HG02884 (cell line): Measurements from ENCODE around the gene SHKBP1.

Experiments used
- ATAC-seq: cut with Tn5 transposase; IDR thresholded peaks from one replicate; pipeline ENCODE4 v1.9.1; 2021; ENCODE audit warnings: mild to moderate bottlenecking, moderate library complexity; ENCODE audit not compliant: unreplicated experiment

SHKBP1 gene

DNA sequence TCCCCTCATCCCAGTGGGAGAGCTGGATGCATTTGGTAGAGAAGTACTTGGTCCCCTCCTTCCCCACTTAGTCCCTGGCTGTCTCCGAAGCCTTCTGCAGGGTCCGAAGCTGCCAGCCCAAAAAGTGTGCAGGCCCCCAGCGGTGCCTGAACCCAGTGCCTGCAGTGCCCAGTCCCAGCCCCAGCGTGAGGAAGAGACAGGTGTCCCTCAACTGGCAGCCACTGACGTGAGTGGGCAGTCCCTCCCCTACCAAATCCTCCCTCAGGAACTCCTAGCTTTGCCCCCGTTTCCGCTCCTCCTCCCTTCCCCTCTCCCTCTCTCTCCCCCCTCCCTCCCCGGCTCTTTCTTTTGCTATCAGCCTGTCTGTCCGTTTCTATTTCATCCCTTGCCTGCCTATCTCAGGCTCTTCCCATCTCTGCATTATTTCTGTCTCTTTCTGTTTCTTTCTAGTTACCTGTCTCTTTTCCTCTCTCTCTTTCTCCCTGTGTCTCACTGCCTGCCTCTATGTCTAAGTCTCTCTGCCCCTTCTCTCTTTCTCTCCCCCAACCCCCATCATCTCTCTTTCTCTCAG lies 22.7 kb downstream of the SHKBP1 start:
- no peak for ATAC-seq

DNA sequence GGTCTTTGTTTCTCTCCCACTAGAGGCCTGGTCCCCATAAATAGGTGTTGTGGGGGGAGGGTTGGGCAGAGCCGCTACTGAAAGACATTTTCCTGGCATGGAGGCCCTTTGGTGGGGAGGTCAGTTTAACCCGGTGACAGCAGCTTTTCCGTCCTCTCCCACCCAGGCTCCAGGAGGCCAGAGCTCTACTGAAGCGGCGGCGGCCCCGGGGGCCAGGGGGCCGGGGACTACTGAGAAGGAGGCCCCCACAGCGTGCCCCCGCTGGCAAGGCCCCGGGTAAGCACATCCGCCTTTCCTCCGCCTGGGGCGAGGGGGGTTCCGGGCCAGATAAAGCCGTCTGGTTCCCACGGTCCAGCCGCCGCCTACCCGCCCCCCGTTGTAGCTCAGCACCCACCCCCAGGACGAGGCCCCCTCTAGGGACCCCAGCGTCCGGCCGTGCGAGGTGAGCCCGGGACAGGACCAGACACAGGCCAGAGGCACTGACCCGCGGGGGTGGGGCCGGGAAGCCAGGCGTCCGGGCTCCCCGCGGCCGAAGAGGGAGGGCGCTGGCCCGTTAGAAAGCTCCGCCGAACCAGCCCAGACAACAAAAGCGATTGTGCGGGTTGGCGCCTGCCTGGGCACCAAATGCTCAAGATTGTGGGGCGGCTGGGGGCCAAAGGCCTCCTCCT lies 23.4 kb downstream of the SHKBP1 start:
- no peak for ATAC-seq

DNA sequence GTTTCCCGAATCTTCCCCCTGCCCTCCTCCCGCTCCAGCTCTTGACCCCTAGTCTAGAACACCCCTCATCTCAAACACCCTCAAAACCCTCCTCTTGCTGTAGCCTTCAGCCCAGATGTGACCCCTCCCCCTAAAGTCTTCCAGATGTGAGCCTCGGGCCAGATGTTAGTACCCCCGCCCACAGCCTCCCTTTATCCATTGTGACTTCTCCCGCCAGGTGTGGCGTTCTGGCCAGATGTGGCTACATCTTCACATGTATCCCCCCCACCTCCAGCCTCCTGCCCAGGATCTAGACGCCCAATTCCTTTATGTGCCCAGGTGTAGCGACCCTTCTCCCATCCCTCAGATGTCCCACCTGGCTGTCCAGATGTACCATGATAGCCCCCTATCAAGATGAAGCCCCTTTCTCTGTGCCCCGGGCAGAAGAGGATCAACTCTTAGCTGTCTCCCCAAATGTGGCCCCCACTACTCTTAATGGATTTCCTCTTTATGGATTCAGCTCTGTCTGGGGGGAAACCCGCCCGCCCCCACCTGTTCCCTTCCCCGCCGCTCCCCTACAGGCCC lies 24.0 kb downstream of the SHKBP1 start:
- ATAC-seq: no peak

DNA sequence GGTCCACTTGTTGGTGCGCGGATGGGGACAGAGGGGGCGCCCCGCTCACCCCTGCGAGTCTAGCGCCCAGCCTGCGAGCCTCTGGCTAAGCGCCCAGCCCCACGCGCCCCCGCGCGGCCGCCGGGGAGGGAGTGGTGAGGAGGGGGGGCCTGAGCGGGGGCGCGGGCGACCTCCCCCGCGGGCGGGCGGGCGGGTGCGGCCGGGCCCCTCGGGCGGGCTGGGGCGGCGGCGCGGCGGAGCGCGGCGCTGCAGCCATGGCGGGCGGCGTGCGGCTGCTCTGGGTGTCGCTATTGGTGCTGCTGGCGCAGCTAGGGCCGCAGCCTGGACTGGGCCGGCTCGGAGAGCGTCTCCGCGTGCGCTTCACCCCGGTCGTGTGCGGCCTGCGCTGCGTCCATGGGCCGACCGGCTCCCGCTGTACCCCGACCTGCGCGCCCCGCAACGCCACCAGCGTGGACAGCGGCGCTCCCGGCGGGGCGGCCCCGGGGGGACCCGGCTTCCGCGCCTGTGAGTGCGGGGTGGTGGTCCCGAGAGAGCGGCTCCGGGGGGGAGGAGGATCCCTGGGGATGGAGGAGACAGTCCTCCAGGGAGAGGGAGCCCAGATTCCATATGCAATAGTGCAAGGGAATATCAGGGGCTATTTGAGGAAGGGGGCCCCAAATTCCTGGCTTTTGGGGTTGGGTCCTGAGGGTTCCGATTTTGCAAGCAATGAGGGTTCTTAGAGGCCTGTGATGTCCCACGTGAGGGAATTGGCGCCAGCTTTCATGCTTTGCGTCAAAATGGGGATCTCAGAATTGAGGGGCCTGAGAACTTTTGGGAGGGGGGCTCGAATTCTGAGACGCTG lies 24.7 kb downstream of the SHKBP1 start, which contains the start of gene LTBP4:
Gene LTBP4 (plus strand): TSS at position 236 of the 841 bp plus-strand sequence. CDS start 19 bp downstream, at position 255.
- ATAC-seq: no peak

DNA sequence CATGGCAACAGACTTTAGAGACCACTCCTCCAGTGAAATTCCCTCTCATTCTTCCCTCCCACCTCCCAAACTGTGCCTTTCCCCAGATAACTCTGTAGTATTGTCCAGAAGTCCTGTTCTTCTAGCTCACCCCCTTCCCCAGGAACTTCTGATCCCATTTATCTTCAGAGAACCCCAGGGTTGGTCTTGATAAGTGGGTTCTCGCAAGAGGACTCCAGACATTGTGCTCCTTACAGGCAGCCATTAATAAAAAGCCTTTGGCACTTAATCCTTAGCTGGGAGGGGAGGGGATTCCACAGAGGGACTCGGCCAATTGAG lies 26.4 kb downstream of the SHKBP1 start:
- ATAC-seq: no peak

DNA sequence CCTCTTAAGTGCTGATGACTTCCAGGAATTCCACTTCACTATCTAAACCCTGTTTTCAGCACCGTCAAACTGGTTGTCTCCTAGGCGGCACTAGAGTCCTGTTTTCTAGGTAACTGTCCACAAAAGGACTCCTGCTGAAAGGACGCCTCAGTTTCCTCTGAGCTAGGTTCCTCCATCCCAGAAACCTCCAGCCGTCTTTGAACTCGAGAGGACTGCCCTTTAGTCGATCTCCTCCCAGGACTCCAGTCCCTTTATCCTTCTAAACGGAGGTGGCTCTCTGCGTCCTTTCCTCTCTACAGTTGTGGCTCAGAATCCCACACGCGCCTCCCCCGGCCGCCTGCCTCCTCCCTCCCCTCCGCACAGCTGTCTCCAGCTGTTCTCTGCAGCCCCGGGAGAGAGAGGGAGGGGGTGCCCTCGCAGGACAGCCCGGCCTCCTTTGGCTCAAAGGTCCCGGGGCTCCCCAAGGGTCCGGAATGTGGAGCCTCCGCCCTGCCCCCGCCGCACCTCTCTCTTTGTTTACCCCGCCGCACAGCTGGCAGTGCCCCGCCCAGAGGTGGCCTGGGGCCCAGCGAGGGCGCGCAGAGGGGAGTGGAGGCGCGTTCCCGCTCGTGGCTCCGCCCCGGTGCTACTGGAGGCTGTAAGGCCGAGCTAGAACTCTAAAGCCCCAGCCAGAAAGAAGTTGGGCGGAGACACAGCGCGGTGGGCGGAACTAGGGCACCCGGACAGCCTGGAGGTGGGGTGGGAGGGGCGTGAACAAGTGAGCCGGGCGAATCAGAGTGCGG lies 26.9 kb downstream of the SHKBP1 start:
- ATAC-seq: peak; percentile 61

DNA sequence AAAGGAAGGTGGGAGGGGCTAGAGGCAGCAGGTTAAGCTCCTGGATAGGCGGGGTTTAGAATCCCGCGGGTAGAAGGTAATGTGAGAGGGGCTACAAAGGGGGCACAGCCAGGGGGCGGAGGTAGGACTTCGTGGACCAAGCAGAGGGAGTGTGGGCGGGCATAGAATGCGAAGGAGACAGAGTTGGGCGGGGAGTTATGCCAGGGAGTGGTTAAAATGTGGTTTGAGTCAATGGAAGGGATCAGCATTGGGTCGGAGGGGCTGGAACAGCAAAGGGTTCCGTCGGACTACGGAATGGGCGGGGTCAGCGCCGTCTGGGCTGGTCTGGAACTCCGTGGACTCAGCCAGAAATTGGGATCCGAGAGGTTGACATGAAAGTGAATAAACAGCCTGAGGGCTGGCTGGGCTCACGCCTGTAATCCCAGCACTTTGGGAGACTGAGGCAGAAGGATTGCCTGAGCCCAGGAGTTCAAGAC lies 27.5 kb downstream of the SHKBP1 start:
- no peak for ATAC-seq

DNA sequence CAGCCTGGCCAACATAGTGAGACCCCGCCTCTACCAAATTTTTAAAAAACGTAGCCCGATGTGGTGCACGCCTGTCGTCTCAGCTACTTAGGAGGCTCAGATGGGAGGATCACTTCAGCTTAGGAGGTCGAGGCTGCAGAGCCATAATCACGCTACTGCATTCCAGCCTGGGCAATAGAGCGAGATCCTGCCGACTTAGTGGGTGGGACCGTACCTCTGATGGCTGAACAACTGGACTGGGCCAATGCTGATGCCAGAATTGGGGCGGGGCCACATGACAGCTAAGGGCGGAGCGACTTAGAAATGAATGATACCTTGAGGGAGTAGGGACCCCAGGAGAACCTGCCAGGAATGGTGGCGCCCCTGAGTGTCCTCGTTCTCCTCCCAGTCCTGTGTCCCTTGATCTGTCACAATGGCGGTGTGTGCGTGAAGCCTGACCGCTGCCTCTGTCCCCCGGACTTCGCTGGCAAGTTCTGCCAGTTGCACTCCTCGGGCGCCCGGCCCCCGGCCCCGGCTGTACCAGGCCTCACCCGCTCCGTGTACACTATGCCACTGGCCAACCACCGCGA lies 28.1 kb downstream of the SHKBP1 start:
- ATAC-seq: no peak

DNA sequence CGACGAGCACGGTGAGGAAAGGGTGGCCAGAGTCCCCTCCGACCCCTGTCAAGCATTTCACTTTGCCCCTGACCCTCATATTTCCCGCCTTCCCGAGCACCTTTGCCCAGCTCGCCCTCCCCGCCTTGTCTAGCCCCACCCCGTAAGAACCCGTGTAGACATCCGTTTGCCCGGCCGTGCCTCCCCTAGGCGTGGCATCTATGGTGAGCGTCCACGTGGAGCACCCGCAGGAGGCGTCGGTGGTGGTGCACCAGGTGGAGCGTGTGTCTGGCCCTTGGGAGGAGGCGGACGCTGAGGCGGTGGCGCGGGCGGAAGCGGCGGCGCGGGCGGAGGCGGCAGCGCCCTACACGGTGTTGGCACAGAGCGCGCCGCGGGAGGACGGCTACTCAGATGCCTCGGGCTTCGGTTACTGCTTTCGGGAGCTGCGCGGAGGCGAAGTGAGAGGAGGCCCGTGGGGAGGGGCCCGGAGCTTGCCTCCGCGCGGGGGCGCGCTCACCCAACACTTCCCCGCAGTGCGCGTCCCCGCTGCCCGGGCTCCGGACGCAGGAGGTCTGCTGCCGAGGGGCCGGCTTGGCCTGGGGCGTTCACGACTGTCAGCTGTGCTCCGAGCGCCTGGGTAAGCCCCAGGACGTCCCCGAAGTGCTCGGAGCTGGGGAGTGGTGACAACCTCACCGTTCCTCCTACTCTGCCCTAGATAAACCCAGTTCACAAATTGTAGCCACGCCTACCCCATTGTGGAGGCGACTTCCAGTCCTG lies 28.7 kb downstream of the SHKBP1 start:
- ATAC-seq: peak; percentile 36

DNA sequence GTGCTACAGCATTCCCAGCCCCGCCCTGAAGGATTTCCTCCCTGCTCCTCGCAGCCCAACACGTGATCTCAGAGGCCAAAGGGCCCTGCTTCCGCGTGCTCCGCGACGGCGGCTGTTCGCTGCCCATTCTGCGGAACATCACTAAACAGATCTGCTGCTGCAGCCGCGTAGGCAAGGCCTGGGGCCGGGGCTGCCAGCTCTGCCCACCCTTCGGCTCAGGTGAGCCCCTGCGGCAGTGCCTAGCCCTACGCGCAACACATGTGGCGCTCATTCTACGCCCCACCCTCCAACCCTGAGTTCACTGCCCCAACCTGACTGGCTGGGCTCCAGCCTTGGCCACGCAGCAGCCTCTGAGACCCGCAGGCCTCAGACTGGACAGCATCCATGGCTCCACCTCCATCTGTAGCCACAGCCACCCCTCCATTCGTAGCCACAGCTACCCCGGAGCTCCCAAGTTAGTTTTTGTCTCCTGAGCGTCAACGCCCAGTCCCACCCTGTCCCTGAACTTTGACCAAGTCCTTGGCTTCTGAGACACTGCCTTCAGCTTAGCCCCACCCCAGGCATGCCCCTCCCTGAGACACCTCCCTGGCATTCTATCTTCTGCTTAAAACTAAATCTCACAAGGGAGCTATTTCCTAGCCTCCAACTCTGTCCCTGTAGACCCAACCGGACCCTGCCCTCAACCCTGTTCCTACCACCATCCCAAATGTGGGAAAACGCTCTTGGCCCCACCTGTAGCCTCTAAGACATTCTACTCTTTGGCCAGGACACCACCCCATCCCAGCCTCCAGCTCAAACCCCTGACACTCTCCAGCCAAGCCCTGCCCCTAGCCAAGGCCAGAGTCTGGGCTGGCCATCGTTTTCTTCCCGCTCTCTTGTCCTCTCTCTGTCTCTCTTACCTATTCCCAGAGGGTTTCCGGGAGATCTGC lies 30.9 kb downstream of the SHKBP1 start:
- no peak for ATAC-seq

DNA sequence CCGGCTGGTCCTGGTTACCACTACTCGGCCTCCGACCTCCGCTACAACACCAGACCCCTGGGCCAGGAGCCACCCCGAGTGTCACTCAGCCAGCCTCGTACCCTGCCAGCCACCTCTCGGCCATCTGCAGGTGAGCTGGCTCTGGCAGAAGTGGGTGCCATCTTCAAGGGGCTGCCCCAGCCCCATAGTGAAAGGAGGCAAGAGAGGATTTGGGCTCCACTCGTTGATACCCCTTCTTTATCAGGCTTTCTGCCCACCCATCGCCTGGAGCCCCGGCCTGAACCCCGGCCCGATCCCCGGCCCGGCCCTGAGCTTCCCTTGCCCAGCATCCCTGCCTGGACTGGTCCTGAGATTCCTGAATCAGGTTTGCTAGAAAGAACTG lies 31.6 kb downstream of the SHKBP1 start:
- ATAC-seq: no peak

DNA sequence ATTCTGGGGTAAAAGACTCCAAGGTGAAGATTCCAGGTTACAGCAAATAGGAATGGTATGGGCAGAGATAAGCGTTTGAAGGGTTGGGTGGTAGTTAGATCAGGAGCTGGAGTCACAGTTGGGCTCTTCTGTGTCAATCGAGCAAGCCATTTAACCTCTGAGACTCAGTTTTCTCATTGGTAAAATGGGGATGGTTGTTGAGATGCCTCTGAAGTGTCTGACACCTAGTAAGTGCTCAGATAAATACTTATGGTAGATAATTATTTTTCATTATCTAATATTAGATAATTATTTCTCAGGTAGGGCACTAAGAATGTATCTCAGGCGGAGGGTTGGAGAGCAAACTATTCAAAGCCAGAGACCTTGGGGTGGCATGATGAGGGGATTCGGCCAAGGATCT lies 32.3 kb downstream of the SHKBP1 start:
- no peak for ATAC-seq

DNA sequence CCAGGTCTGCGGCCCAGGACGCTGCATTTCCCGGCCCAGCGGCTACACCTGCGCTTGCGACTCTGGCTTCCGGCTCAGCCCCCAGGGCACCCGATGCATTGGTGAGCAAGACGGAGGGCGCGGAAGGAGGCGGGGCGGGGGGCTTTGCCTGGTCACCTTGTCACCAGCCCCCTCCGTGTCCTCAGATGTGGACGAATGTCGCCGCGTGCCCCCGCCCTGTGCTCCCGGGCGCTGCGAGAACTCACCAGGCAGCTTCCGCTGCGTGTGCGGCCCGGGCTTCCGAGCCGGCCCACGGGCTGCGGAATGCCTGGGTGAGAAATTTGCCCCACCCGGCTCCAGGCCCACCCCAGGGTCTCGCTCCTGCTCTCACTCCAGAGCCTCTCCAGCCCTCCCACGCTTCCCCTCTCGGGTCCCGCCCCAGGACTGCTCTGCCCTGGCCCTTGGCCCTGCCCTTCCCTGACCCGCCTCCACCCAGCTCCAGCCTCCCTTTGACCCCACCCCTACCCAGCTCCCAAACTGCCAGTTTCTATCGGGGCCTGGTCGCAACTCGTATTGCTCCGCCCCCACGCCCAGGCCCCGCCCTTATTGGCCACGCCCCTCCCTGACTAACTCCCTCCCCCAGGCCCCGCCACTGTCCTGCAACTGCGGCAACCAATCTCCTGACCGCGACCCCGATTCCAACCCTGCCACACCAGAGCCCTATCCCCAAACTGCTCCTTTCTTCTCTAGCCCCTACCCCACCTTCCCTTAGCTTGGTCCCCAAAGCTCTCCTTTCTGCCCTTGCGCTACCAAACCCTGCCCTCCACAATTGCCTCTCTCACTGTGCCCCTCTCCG lies 33.1 kb downstream of the SHKBP1 start:
- no peak for ATAC-seq

DNA sequence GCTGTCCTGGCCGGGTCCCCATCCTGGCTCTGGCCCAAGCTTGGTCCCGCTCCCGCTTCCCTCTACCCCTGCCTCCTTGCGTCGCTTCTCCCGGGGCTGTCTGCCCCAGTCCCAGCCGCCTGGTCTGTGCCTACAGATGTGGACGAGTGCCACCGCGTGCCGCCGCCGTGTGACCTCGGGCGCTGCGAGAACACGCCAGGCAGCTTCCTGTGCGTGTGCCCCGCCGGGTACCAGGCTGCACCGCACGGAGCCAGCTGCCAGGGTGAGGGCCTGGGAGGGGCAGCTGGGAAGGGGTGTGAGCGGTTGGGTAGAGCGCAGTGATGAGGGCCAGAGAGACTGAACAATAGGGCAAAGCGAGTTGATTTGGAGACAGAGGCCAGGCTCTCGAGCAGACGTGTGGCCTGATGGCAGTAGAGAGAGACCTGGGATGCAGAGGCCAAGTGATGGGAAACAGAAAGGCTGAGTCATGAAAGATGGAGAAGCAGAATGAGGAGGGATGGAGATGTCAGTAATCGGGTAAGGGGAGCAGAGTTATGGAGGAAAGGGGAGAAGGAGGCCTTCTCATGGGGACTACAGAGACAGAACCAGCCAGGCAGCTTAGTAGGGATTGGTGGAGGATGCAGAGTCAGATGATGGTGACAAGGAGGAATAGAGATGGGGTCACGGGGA lies 33.9 kb downstream of the SHKBP1 start:
- no peak for ATAC-seq

DNA sequence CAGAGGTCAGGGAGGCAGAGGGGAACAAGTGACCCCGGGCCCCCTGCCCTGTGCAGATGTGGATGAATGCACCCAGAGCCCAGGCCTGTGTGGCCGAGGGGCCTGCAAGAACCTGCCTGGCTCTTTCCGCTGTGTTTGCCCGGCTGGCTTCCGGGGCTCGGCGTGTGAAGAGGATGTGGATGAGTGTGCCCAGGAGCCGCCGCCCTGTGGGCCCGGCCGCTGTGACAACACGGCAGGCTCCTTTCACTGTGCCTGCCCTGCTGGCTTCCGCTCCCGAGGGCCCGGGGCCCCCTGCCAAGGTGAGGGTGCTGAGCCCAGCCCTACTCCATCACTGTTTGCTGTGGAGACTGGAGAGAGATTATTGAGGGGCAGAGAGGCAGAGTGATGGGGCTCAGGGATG lies 34.4 kb downstream of the SHKBP1 start:
- no peak for ATAC-seq

DNA sequence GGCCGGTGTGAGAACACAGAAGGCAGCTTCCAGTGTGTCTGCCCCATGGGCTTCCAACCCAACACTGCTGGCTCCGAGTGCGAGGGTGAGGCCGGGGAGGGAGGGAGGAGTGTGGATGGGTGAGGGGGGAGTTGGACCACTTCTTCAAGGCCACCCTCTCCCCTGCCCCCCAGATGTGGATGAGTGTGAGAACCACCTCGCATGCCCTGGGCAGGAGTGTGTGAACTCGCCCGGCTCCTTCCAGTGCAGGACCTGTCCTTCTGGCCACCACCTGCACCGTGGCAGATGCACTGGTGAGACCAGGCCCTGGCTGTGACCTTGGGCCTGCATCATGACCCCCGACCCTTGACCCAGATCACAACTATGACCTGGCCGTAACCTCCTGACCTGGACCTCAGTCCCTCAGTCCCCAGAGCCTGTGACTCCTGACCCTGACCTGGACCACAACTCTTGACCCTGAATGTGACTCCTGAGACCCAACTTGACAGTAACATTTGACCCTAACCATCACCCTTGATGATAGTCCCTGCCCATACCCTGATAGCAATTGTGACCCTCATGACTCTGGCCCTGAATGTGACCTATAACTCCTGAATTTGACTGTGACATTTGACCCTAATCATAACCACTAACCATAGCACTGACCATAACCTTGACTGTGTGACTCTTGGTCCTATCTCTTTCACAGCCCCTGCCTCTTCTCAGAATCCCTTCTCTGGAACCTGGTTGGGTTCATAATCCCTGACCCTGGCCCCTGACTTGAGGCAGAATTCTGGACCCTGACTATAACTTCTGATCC lies 35.4 kb downstream of the SHKBP1 start:
- no peak for ATAC-seq
